HG03342 (cell line): ENCODE measurements around the gene MRC2.
"Not testable (repeated sequence)": the region's sequence is repeated elsewhere in the genome, so short reads cannot be mapped to it uniquely, and the experiment has no call there.

Experiments
- ATAC-seq: cut with Tn5 transposase; IDR thresholded peaks from one replicate; pipeline ENCODE4 v1.9.1; 2021; ENCODE audit warnings: mild to moderate bottlenecking, moderate library complexity; ENCODE audit not compliant: unreplicated experiment

MRC2 gene, protein sequence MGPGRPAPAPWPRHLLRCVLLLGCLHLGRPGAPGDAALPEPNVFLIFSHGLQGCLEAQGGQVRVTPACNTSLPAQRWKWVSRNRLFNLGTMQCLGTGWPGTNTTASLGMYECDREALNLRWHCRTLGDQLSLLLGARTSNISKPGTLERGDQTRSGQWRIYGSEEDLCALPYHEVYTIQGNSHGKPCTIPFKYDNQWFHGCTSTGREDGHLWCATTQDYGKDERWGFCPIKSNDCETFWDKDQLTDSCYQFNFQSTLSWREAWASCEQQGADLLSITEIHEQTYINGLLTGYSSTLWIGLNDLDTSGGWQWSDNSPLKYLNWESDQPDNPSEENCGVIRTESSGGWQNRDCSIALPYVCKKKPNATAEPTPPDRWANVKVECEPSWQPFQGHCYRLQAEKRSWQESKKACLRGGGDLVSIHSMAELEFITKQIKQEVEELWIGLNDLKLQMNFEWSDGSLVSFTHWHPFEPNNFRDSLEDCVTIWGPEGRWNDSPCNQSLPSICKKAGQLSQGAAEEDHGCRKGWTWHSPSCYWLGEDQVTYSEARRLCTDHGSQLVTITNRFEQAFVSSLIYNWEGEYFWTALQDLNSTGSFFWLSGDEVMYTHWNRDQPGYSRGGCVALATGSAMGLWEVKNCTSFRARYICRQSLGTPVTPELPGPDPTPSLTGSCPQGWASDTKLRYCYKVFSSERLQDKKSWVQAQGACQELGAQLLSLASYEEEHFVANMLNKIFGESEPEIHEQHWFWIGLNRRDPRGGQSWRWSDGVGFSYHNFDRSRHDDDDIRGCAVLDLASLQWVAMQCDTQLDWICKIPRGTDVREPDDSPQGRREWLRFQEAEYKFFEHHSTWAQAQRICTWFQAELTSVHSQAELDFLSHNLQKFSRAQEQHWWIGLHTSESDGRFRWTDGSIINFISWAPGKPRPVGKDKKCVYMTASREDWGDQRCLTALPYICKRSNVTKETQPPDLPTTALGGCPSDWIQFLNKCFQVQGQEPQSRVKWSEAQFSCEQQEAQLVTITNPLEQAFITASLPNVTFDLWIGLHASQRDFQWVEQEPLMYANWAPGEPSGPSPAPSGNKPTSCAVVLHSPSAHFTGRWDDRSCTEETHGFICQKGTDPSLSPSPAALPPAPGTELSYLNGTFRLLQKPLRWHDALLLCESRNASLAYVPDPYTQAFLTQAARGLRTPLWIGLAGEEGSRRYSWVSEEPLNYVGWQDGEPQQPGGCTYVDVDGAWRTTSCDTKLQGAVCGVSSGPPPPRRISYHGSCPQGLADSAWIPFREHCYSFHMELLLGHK (N-terminal part only)

DNA sequence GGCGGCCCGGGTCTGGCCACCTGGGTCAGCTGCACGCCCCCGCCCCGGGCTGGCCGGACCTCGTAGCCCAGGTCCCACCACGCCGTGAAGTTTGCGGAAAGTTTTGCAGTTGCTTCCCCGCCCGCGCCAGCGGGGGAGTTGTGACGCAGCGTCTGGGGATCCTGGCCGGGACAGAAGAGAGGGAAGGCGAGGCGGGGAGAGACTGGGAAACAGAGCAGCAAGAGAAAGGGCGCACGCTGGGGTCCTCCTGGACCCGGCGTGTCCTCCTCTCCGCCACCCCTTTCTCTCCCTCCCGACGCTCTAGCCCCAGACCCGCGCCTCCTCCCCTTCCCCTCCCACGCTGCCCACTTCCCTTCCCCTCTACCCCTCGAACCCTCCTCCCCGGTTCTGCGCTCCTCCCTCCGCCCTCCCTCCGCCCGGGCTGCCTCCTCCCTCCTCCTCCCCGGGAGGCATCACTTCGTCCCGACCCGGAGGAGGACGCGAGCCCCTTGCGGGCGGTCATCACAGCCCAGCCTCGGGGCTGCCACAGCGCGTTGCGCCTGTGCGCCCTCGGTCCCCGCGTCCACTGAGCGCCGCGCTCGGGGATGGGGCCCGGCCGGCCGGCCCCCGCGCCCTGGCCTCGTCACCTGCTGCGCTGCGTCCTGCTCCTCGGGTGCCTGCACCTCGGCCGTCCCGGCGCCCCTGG lies at the start of gene MRC2:
Gene MRC2 (plus strand): TSS at position 452 of the 685 bp plus-strand sequence. CDS start 133 bp downstream, at position 585.
- no peak for ATAC-seq

DNA sequence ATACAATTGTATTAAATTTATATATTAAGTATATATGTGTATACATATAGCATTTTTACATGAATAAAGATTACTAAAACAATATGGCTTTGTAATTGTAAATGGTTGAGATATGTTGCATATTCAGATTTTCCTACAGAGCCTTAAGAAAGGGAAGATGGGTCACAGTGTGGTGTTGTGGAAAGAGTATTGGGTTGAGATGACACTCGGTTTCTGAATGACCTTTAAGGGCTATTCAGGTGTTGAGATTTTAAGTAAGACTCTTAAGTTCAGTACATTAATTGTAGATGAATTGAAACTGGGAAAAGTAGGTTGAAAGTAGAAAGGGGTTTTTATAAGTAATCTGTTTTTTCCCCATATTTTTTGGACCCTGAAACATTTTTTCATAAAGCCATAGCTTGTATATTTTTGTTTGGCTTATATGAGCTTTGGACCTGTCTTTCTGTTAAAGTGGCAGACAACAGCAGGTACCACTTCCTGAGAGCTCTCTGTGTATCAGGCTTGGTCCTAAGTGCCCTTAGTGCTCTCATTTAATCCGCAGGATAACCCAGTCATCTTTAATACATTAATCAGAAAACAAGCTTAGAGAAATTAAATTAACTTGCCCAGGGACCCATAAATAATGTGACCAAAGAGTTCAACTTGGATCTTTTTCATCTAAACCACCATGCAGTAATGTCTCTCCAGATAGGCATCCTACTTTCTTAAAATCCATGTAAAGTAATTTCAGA lies 48.5 kb upstream of the MRC2 start:
- no peak for ATAC-seq

DNA sequence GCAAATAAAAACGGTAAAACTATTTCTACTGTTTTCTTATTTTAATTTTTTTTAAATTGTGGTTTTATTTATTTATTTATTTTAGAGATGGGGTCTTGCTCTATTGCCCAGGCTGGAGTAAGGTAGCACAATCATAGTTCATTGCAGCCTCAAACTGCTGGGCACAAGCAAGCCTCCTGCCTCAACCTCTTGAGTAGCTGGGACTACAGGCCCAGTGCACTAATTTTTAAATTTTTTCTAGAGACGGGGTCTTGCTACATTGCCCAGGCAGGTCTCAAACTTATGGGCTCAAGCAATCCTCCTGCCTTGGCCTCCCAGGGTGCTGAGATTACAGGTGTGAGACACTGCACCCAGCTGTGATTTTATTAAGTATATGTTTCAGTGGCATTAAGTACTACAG lies 46.5 kb upstream of the MRC2 start:
- no peak for ATAC-seq

DNA sequence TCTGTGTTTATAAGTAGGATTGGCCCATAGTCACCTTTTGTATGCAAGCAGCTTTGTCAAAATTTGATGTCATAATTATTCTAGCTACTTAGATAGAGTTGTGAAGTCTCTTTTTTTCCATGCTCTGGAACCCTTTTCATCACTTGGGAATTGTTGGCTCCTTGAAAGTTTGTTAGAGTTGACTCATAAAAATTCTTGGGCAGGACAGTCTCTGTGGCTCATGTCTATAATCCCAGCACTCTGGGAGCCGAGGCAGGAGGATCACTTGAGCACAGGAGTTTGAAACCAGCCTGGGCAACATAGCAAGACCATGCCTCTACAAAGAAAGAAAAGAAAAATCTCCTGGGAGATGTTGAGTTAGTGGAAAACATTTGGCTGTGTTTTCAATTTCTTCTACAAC lies 45.7 kb upstream of the MRC2 start:
- no peak for ATAC-seq

DNA sequence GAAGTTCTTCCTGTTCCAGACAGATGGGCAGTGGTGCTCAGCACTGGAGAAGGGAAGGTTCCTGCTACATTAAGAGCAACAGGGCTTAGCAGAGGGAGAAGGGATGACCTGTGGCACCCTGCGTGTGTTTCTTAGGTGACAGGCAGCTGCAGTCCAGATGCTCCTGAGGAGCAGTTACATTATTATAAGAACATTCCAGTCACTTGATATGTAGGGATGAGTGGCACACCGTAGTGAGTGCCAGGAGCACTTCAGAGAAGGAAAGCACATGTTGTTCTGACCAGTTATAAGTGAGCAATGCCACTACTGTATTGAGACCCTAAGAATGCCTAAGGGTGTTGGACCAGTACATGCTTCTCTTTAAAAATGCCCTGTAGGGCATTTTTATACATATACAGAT lies 39.9 kb upstream of the MRC2 start:
- no peak for ATAC-seq

DNA sequence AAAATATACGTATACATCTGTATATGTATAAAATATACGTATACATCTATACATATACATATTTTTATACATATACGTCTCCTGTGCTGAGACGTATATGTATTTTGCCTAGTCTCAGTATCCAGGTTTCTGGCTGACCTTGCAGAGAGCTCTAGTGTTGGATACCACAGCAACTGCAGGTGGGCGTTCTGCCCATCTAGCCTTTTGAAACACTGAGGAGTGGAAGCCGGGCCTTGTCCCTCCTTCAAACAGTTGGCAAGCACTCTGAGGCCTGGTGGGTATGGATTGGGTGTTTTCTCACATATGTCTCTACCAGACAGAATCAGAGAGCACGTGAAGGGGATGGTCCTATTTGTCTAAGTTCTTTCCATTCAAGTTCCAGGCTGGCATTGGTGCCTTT lies 39.4 kb upstream of the MRC2 start:
- no peak for ATAC-seq

DNA sequence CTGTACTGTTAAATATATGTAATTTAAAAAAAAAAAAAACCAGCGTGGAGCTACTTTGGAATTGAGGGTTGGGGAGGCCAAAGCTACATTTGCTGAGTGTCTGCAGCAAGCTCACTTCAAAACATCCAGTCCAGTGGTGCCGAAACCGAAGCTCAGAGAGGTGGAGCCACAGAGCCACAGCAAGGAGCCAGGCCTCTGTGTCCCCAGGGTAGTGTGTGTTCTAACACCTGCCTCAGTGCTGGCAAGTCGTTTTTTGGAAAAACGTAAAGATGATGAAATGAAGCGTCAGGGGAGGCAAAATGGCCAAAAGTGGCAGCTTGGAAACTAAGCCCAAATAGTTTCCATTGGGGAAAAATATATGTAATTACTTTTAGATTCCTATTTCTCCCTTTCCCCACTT lies 36.1 kb upstream of the MRC2 start:
- no peak for ATAC-seq

DNA sequence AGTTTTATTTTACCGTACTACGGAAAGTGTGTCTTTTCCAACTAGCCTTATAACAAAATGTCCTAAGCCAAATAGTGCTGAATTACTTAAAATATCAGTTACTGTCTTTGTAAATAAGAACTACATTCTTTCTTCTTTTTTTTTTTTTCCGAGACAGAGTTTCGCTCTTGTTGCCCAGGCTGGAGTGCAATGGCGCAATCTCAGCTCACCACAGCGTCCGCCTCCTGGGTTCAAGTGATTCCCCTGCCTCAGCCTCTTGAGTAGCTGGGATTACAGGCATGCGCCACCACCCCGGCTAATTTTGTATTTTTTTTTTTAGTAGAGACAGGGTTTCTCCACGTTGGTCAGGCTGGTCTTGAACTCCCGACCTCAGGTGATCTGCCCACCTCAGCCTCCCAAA lies 35.6 kb upstream of the MRC2 start:
- ATAC-seq, result not testable (repeated sequence)

DNA sequence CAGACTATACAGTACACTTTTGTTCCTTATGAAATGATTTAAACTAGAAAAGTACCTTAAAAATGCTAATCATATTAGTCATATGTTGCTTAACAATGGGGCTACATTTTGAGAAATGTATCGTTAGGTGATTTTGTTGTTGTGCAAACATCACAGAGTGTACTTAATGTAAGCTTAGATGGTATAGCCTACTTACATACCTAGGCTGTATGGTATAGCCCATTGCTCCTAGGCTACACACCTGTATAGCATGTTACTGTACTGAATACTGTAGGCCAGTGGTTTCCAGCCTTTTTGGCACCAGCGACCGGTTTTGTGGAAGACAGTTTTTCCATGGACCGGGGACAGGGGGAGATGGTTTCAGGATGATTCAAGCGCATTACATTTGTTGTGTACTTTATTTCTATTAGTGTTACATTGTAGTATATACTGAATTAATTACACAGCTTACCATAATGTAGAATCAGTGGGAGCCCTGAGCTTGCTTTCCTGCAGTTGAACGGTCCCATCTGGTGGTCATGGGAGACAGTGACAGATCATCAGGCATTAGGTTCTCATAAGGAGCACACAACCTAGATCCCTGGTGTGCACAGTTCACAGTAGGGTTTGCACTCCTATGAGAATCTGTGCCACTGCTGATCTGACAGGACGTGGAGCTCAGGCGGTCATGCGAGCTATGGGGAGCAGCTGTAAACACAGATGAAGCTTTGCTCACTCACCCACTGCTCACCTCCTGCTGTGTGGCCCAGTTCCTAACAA lies 35.0 kb upstream of the MRC2 start:
- no peak for ATAC-seq

DNA sequence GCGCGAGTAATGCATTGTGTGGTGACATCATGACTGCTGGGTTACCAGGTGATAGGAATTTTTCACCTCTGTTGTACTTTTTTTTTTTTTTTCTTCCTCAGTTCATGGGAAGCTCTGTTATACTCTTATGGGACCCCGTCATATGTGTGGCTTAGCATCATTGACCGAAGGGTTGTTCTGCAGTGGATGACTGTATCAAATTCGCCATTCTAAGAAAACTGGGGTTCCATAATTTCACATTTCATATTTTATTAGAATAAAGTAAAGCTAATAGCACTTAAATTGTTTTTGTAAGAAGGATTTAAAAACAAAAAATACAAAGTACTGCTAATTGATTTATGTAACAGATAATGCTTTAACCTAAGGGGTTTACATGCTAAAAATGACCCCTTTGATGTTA lies 32.0 kb upstream of the MRC2 start:
- no peak for ATAC-seq

DNA sequence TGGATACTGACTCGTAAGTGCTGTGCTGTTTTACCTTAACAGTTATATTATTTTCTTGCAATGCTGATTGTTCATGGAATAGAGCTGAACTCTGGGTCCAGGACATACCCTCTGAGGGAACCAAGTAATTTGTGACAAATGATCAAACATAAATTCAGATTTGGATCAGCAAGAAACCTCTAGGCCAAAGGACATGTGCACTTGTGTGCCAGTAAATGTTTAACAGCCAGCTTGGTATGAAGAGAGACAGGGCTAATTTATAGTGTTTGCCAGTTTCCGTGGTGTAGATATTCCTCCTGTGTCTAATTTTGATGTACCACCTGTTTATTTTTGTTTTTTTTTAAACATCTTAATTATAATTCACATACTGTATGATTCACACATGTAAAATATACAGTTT lies 30.8 kb upstream of the MRC2 start:
- ATAC-seq, result no peak

DNA sequence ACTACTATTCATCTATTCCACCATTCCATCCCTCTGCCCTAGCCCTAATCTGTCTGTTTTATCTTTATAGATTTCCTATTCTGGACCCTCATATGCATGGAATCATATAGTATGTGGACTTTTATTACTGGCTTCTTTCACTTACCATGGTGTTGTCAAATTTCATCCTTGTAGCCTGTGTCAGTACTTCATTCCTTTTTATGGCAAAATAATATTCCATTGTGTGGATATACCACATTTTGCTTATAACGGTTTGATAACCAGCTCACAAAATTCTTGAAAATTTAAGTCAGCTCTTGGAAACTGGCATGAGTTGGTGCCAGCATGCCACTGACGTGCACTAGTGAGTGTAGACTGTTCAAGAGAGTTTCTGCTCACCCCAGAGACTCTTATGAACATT lies 30.3 kb upstream of the MRC2 start:
- no peak for ATAC-seq

DNA sequence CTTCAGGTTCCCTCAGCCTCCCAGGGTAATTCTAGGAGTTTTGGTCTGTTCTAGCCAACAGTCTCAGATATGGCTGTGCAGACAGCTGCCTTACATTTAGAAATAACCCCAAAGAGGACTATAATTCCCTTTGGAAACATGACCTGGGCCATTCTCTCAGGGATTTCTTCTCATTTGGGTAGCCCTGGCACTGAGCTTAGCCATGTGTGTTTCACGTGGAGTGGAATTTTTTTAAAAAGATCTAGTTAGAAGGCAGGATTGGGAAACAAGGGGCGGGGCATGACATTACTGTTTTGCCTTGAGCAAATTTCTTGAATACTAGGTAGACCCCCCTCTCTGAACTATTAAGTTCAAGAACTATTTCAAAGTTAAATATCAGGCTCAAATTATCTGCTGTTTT lies 29.6 kb upstream of the MRC2 start:
- ATAC-seq, result no peak

DNA sequence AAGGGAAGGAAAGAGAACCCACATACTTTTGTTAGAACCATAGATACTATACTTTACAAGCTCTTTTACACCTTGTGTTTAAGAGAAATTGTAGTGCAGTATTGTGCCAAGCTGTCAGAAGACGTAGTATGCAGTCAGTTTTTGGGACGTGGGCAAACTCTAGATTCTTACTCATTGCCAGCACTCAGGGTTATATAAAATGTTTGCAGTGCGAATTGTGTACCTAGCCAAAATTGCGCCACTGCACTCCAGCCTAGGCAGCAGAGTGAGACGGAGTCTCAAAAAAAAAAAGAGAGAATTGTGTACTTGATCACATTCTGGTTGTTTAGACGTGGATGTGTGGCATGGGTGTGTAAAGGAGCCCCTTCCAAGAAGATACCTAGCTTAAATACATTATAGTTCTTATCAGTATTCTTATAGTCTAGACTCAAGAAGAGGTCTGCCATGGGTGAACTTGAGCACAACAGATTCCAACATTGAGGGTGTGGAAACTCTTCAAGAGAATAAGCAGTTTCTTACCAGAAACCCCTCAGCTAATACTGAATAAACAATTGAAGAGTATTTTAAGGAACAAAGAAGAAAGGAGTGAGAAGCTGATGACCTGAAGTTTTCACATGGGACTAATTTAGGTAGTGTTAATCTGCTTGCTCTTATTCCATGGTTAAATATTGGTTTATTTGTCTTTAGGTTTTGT lies 27.4 kb upstream of the MRC2 start:
- no peak for ATAC-seq

DNA sequence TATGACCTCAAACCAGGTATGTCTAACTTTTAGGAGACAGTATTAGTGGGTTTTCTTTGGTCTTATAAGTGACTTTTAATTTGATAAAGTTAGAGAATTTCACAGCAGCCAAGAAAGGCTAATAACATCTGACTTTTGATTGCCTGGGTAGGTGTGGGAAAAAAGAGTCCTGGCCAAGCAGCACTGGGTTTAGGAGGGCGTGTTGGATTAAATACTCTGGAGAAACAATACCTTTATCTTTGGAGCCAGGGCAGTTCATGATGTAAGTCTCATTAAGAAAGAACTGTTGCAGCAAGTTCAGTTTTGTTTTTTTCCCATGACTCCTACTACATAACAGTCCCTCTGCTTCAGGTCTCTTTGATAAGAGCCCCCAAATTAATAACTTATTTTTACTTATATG lies 26.7 kb upstream of the MRC2 start:
- ATAC-seq, result no peak

DNA sequence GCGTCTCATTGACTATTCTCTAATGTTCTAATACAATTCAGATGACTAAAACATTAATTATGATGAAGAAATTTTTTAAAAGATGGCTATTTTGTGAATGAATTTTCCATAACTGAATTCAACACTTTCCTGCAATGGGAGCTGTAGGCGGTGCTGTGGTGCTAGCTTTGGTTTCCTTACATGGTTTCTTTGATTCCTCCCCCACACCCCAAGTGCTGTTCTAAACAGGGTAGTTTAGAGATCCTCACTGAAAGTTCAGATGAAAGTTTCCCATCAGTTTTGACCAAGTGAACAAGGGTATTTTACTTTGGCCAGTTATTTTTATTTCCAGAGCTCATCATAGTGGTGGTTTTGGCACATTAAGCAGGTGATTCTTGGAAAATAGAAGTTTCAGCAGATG lies 26.0 kb upstream of the MRC2 start:
- no peak for ATAC-seq

DNA sequence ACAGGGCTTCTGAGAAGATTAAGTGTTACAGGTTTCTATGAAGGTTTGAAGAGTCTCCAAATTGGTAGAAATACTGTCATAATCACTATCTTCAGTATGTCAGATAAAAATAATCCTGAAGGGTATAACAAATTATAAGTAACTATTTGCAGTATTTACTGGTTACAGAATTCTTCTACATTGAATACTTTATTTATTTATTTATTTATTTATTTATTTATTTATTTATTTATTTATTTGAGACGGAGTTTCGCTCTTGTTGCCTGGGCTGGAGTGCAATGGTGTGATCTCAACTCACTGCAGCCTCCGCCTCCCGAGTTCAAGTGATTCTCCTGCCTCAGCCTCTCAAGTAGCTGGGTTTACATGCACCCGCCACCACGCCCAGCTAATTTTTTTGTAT lies 23.7 kb upstream of the MRC2 start:
- not testable (repeated sequence) for ATAC-seq

DNA sequence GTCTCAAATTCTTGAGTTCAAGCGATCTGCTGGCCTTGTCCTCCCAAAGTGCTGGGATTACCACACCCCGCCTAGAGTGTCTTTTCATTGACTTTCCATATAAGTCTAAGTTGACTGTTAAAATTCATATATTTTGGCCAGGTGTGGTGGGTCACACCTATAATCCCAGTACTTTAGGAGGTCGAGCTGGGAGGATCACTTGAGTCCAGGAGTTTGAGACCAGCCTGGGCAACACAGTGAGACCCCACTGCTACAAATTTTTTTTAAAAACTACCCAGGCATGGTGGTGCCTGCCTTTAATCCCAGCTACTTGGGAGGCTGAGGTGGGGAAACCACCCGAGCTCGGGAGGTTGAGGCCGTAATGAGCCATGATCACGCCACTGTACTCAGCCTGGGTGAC lies 21.9 kb upstream of the MRC2 start:
- ATAC-seq, result no peak

DNA sequence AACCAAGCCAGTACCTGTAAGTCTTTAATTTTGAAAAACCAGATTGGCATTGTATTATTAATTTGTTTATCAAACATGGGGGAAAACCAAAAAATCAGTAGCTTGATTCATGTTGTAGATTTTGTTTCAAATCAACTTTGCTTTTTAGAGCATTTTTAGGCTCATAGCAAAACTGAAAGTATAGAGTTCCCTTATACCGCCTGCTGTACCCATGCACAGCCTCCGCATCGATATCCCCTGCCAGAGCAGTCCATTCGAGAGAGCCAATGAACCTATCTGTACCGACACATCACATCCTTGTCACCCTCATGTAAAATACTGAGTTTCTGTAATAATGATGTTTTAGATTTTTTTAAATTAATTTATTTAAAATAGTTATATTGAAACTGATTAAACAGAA lies 16.2 kb upstream of the MRC2 start:
- peak; percentile 81 for ATAC-seq
